Activated CD8-positive, alpha-beta T cell treated with anti-CD3 and anti-CD28 coated beads for 36 hours (primary cell): ENCODE measurements around the gene GRIK3. TPM values are rescaled to one million over a fixed set of nuclear protein-coding genes. Genes with fewer than 3 reads are reported as not detected.

Experiments
- ATAC-seq: fragments of 200-7000 bp; cut with Tn5 transposase; one replicate; pipeline ENCODE4 v1.10.0; 2021; ENCODE audit warnings: mild to moderate bottlenecking, moderate library complexity
- CTCF ChIA-PET: fragments of 350-600 bp; sonication (Branson Sonifier 250); formaldehyde crosslinking; loops from one replicate; lab custom pipeline; 2021; ENCODE audit warnings: antibody characterized with exemption; lab: Charles Lee
- POLR2A ChIA-PET: fragments of 350-600 bp; sonication (Branson Sonifier 250); formaldehyde crosslinking; loops from one replicate; lab custom pipeline; 2021; ENCODE audit warnings: antibody characterized with exemption; lab: Charles Lee
- DNase-seq: peaks from one replicate; pipeline ENCODE4 v3.0.0-alpha.2; 2020
- H3K27ac Mint-ChIP-seq: one replicate; pipeline ENCODE4 v1.8.0; 2021; ENCODE audit warnings: mild to moderate bottlenecking, mixed read lengths
- H3K27me3 Mint-ChIP-seq: one replicate; pipeline ENCODE4 v1.8.0; 2021; ENCODE audit warnings: mixed read lengths
- H3K36me3 Mint-ChIP-seq: one replicate; pipeline ENCODE4 v1.8.0; 2021; ENCODE audit warnings: low read depth, mixed read lengths
- H3K4me1 Mint-ChIP-seq: one replicate; pipeline ENCODE4 v1.8.0; 2021; ENCODE audit warnings: low read depth, mixed read lengths
- H3K4me3 Mint-ChIP-seq: one replicate; pipeline ENCODE4 v1.8.0; 2021; ENCODE audit warnings: mild to moderate bottlenecking, moderate library complexity, mixed read lengths
- H3K9me3 Mint-ChIP-seq: one replicate; pipeline ENCODE4 v1.8.0; 2021; ENCODE audit warnings: mixed read lengths
- CTCF ChIP-seq: fragments of 200-600 bp; IDR thresholded peaks from one replicate; pipeline ENCODE4 v1.8.0; 2022; ENCODE audit warnings: antibody characterized with exemption, mild to moderate bottlenecking
- intact Hi-C: fragments of 100-400 bp; cut with micrococcal nuclease; formaldehyde crosslinking; loops from one replicate; pipeline ENCODE4 v1.10.0; 2022
- total RNA-seq, 2 experiments: library from RNA; stranded (reverse); gene quantifications; one replicate each; pipeline ENCODE4 v1.2.3, GENCODE V29; 2021

GRIK3 gene
- total RNA-seq, 2 experiments from 2014 or later = not detected

- Mint-ChIP-seq H3K27ac (no peak overlapping the region), H3K36me3 (no peaks in the 10 kb centered on the region), H3K27me3 (peaks cover 4% of the 10 kb centered on the region), H3K4me1 (no peaks in the 10 kb centered on the region), H3K4me3 (no peak overlapping the region), H3K9me3 (no peaks in the 10 kb centered on the region)
- ATAC-seq = no peak
- ChIA-PET POLR2A (no interaction called here), CTCF (no interaction called here)
- intact Hi-C loops = no loop called here
- no peak for TF ChIP-seq CTCF
- no peak for DNase-seq
Measured at GRCh38 chr1:36842448-36842847, 191.9 kb downstream of the GRIK3 start.

- ATAC-seq = no peak
- no peak overlapping the region for H3K27ac Mint-ChIP-seq
- ChIA-PET POLR2A (no interaction called here), CTCF (no interaction called here)
- H3K9me3 Mint-ChIP-seq = no peaks in the 10 kb centered on the region
- DNase-seq = no peak
- H3K27me3 Mint-ChIP-seq = peaks cover 9% of the 10 kb centered on the region
- TF ChIP-seq CTCF = no peak
- H3K36me3 Mint-ChIP-seq = no peaks in the 10 kb centered on the region
- intact Hi-C loops = no loop called here
- no peak overlapping the region for H3K4me3 Mint-ChIP-seq
- H3K4me1 Mint-ChIP-seq = no peaks in the 10 kb centered on the region
Measured at GRCh38 chr1:36839485-36839884, 194.8 kb downstream of the GRIK3 start.

- intact Hi-C loops = no loop called here
- ChIA-PET CTCF (no interaction called here), POLR2A (no interaction called here)
- no peak for TF ChIP-seq CTCF
- ATAC-seq = no peak
- H3K4me3 Mint-ChIP-seq = no peak overlapping the region
- H3K36me3 Mint-ChIP-seq = no peaks in the 10 kb centered on the region
- DNase-seq = no peak
- no peaks in the 10 kb centered on the region for H3K9me3 Mint-ChIP-seq
- H3K4me1 Mint-ChIP-seq = no peaks in the 10 kb centered on the region
- H3K27me3 Mint-ChIP-seq = peaks cover 9% of the 10 kb centered on the region
- no peak overlapping the region for H3K27ac Mint-ChIP-seq
Measured at GRCh38 chr1:36838888-36839287, 195.4 kb downstream of the GRIK3 start.

- POLR2A ChIA-PET = no interaction called here
- TF ChIP-seq CTCF = no peak
- Mint-ChIP-seq H3K4me1 (no peaks in the 10 kb centered on the region), H3K27ac (no peak overlapping the region), H3K36me3 (no peaks in the 10 kb centered on the region), H3K9me3 (no peaks in the 10 kb centered on the region), H3K27me3 (peaks cover 7% of the 10 kb centered on the region), H3K4me3 (no peak overlapping the region)
- no peak for ATAC-seq
- no peak for DNase-seq
- intact Hi-C loops = no loop called here
- CTCF ChIA-PET = no interaction called here
Measured at GRCh38 chr1:36836916-36837315, 197.4 kb downstream of the GRIK3 start.

GRCh38 chr1:36836196-36836883, 198.0 kb downstream of the GRIK3 start:
- H3K27me3 Mint-ChIP-seq = peaks cover 7% of the 10 kb centered on the region
- no peaks in the 10 kb centered on the region for H3K9me3 Mint-ChIP-seq

More at GRCh38 chr1:36836196-36836883, 198.0 kb downstream of the GRIK3 start:
- ChIA-PET POLR2A (no interaction called here), CTCF (no interaction called here)
- Mint-ChIP-seq H3K4me1 (no peaks in the 10 kb centered on the region), H3K27ac (no peak overlapping the region), H3K4me3 (no peak overlapping the region), H3K36me3 (no peaks in the 10 kb centered on the region)
- TF ChIP-seq CTCF = no peak
- no peak for ATAC-seq
- intact Hi-C loops = no loop called here
- DNase-seq = no peak
